ENCODE measurements around the gene TRIO.

Gene TRIO

DNA sequence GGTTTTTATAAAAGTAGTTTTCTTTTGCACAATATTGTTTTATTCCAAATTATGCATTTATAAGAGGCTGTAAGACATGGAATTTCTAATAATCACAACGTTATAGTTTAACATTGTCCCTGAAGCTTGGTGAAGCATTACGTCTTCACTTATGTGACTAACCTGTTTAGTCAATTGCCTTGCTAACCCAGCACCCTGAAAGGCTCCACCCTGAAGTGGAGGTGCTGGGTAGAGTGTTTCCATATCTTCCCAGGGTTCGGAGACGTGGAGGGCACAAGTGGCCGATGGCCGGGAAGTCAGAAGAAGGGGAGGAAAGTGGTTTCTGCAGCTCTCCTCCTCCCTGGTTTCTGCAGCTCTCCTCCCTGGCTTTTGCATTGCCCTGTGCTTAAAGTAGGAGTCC, 83.4 kb downstream of the TRIO start:
- DNase-seq (ENCODE audit: low read depth in 2 of 2), result no peak

DNA sequence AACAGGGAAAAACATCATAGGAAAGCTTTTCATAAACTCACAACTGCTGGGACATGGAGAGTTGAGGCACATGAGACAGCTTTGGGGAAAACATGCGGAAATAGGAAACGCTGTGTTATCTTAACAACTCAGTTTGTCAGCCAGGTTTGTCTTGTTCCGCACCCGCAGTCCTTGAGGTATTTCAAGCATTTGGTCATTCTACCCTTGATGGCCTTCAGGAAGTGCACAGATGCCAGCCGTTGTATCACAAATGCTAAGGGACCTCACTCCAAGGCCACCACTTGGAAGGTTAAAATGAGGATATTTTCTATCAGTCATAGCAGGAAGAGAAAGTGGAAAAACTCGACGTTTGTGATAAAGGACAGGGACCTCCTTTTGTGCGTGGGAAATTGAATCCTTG, 83.8 kb downstream of the TRIO start:
- no peak for DNase-seq (ENCODE audit: low read depth in 2 of 2)

DNA sequence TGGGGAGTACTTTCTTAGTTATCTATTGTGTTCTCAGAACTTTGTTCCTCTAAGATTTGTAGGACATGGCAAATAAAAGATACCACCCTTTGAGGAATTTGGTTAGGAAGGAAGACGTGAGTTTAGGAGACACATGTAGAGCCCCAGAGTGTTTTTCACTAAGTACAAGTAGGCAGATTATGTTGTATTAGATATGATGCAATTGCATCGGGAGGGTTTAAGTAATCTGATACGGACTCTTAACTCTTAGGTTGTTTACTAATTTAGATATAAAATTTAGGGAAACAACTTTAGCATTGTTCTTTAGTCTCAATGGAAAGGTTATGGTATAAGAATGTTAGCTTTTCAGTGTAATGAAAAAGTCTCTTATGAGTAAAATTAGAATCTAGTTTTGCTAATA, 84.4 kb downstream of the TRIO start:
- no peak for DNase-seq (ENCODE audit: low read depth in 2 of 2)

DNA sequence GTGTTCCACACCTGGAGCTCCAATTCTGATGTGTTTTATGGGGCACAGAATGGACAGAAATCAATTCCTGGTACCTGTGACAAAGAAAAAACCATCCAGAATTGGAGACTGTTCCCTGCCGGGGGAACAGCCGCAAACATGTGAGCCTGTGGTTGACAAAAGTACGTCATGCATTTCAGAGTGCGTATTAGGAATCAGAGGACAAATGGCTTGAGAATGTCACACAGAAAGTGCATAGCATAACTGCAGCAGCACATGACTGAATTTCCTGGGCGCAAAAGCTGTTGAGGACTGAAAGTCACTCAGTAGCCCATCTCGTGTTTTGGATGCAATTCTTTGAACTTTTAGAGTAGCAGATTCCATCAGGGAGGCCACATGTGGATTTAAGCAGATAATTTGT, 85.1 kb downstream of the TRIO start:
- DNase-seq (ENCODE audit: low read depth in 2 of 2), result no peak

DNA sequence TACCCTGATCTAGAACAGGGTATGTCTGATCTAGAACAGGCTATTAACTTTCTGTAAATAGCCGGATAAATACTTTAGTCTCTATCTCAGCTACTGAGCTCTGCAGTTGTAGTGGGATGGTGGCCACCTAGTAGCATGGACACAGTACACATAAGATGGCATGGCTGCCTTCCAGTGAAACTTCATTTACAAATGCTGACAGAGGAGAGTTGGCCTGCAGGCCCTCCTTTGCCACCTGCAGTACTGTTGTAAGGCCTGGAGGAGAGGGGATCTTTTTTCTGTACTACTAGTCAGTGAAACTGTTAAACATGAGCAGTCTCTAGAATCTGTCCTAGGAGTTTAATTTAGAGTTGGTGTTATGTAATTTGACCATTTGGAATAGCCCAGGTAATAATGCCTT, 86.0 kb downstream of the TRIO start:
- DNase-seq (ENCODE audit: low read depth in 2 of 2), result no peak

DNA sequence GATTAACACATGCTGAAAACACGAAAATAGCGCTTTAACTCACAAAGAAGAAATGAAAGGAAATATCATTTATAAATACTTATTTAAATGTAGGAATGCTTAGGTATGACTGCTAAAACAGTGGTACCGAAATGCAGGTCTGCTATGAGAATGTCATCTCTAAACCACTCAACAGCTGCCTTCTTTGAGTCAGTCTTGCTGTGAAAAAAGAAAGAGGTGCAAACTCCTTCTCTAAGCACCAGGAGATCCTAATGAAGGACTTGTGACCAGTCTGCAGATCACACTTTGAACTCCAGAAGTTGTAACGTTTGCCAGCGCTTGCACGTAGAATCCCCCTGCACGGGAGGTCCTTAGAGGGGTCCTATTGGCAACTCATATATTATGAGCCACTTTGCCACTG, 86.6 kb downstream of the TRIO start:
- no peak for DNase-seq (ENCODE audit: low read depth in 2 of 2)

DNA sequence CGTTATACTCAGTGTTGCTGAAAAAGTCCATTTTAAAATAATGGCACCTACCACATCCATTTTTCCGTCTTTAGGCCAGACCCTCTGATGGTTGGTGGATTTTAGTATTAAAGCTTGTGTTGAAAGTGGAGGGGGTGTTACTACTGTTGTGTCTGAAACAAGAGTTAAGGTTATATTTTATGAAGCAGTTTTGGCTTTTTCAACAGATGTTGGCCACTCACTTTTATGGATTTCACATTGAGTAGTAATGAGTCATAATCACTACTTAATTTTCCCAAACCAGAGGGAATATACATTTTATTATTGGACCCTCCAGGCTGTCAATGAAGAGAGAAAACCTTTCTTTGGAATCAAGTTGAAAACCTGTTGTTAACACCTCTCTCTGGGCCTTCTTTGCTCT, 88.0 kb downstream of the TRIO start:
- no peak for DNase-seq (ENCODE audit: low read depth in 2 of 2)

DNA sequence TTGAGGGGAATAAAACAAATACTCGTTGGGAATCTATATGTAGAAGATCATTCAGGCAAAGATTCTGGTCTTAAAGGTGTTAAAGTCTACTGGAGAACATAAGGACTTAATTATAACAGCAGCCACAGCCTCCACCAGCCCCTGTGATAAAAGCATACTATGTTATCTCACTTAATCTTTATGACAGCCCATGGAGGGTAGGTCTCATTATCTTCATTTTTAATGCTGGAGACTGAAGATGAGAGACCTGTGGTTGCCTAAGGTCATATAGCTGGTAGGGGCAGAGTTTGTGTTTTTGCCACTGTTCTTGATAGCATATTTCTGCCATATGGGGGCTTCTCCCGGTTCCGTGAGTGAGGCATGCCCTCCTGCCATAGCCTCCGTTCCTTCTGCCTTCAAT, 88.7 kb downstream of the TRIO start:
- DNase-seq (ENCODE audit: low read depth in 2 of 2), result no peak

DNA sequence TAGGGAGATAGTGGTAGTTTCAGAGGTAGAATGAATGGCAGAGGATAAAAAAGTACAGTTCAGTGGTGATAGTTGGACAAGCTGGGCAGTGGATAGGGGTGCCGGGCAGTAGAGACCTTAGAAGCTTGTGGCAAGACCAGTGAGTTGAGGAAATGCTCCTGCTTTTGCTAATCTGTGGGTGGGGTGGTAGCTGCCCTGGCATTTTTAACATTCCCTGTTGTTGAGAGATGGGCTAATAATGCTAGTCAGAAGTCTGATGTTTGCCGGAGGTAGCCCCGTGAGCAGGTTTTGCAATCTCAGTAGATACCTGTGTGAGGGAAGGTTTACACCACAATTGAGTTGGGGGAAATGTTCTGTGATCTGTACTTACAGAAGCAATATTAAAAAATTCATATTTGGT, 91.1 kb downstream of the TRIO start:
- no peak for DNase-seq (ENCODE audit: low read depth in 2 of 2)

DNA sequence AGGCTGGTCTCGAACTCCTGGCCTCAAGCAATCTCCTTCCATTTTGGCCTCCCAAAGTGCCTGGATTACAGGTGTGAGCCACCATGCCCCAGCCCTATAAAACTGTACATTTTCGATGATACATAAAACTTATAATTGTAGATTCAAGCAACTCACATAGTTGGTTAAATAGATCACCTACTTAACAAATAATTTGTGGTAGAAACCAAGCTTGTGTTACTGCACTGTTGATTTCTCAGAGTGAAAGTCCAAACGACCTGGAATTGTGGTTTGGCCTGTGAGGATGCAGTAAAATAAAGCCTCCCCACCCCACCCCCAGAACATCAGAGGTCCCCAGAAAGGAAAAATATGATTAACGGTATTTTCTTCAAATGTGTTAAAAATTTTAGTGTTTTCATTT, 92.7 kb downstream of the TRIO start:
- DNase-seq (ENCODE audit: low read depth in 2 of 2), result no peak

DNA sequence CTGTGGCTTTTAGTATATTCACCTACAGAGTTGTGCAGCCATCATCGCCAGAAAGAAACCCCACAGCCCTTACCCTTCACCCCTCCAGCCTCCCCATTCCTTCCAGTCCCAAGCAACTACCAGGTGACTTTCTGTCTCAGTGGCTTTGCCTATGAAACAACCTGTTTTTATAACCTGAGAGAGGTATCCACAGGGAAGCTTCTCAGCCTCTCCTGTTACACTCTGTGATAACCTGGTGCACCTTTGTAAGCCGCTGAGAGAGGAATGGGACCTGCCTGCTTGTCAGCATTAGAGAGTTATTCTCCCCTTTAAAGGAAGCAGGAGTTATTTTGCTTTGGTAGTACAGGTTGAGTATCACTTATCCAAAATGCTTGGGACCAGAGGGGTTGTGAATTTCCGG, 93.6 kb downstream of the TRIO start:
- DNase-seq (ENCODE audit: low read depth in 2 of 2), result no peak

DNA sequence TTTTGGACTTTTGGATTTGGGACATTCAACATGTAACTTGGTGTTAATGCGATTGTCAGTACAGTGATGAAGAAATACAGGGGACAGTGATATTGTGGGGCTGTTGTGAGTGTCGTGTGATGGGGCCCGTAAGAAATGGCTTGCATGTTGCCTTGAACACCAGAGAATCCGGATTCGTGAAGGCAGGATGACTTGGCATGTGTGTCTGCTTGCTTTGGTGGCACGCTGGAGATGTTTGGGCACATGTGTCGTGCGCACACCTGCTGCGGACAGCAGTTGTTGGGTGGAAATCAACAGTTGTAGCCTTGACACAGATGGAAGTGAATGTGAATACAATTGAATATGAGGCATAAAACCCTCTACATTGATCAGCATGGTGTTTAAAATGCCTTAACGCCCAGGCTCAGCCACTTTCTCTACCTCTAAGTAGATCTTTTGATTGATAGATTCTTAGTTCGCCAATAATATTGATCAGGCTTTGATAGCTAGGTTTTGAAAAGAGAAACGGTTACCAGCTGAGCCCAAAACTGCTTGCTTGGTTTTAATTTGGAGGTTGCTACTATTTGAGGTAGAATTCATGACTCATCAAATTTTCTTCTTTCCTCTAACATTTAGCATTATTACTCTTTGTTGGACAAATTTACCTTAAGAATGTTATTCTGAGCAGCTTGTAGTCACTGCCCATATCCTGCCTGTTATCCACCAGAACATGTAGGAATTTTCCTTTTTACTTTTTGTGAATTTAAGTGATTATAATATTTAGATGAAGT, 94.4 kb downstream of the TRIO start:
- DNase-seq (ENCODE audit: low read depth in 2 of 2), result no peak

DNA sequence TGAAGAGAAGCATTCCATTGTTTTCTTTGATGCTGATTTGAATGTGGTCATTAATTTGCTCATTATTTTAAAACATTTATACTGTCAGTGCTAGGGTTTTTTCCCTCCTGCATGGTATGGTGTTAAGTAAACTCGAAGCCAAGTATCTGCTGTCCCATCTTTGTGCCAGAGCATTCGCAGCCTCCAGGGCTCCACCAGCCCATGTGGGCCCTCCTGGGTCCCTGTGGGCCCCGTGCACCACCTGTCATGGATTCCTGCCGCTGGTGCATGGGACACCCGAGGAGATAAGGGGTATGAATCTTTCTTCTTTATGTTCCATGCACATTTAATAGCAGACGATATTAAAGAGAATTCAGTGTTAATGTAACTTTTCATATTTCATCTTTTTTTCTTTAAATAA, 95.1 kb downstream of the TRIO start:
- no peak for DNase-seq (ENCODE audit: low read depth in 2 of 2)

DNA sequence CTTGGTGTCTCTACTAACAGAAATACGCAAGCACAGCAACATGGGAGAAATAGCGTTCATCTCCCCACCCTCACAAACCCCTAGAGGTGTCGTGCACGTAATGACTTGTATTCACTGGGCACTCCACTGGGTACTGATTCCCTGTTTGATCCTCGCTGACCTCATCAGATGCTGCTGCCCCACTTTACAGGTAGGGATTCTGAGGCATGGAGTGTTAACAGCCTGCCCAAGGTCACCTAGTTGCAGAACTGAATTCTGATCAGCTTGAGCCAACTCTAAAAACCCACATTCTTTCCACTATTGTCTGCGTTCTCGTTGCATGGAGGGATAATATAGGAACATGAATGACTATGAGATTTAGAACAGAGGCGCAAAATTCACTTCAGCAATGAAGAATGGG, 96.3 kb downstream of the TRIO start:
- DNase-seq (ENCODE audit: low read depth in 2 of 2), result no peak

DNA sequence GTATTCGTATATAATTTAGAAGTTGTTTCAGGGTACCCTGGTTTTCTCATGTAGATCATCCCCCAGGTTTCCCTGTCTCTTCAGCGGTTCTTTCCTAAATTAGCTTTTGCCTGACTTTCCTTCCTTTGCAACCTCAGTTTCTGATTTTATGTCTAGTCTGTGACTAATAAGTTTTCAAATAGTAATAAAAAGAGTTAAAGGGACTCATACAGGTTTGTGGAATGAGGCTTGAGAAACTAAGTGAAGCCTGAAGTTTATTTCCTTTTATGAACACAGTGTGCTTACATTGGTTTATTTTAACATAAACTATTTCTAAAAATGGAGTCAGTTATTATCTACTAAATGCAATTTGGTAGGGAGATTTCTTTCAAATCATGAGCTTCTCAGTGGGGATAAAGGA, 96.8 kb downstream of the TRIO start:
- DNase-seq (ENCODE audit: low read depth in 2 of 2), result no peak

DNA sequence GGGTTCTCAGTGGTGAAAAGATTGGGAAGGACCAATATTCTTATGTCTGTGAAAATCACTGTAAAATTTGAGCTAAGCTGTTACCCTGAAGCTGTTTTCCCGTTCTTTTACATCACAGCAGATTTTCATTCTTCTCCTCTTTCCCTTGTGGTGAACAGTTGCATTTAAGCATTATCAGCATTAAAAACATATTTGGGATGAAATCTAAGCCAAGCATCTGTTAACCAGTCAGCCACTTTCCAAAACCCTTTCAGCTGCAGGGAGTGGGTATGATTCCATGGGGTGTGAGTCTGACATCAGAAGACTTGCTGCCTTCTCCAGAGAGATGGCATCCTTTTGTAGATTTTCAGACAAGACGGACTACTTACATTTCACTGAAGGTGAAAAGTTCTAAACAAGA, 97.2 kb downstream of the TRIO start:
- DNase-seq (ENCODE audit: low read depth in 2 of 2), result no peak

DNA sequence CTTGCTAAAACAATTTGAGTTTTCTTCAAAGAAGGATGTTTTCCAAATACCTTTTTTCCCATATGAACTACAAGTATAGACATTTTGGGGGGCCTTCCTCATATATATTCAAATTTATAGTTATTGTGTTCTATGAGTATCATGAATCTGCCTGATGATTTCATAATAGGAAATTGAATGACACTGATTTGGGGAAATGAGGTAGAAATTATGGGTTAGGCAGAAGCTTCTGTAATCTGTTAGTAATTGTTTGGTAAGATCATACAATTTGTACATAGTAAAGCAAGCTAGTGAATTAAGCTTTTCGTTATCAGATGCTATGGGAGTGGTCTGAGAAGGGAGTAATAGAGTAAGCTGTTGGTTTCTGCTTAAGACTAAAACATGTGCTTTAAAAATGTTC, 98.0 kb downstream of the TRIO start:
- no peak for DNase-seq (ENCODE audit: low read depth in 2 of 2)

DNA sequence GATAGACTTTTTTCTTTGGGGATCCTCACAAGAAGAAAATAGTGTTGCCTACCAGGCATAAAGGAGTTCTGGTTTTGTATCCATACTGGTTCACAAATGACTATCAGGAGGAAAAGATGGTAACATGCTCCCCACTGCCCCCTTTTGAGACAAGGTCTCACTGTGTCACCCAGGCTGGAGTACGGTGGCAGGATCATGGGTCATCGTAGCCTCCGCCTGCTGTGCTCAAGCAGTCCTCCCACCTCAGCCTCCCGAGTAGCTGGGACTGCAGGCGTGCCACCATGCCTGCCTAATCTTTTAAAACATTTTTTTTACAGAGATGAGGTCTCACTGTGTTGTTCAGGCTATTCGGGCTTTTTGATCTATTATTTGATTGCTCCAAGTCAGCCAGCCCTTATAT, 99.3 kb downstream of the TRIO start:
- no peak for DNase-seq (ENCODE audit: low read depth in 2 of 2)

DNA sequence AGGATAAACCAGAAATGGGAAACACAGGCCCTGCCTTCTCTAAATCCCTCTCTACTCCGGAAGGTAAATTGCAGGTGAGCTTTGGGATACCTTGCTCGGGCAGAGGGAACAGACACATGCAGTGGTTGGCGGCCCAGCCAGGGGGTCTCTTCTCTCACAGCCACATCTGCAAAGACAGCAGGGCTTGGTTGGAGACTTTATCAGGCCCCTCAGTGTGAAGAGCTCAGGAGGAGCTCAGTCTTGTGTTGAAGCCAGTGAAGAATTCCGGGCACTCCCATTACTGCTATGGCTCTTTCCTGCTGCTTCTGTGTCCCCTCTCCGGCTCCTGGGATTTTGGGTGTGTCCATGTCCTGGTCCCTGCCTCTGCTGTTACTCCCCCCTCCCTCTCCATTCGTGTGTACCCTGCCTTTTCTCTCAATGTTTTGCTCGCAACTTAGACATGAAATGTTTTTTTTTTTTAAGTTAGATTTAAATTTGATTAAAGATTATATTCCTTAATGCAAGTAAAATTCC, 99.8 kb downstream of the TRIO start:
- no peak for DNase-seq (ENCODE audit: low read depth in 2 of 2)

DNA sequence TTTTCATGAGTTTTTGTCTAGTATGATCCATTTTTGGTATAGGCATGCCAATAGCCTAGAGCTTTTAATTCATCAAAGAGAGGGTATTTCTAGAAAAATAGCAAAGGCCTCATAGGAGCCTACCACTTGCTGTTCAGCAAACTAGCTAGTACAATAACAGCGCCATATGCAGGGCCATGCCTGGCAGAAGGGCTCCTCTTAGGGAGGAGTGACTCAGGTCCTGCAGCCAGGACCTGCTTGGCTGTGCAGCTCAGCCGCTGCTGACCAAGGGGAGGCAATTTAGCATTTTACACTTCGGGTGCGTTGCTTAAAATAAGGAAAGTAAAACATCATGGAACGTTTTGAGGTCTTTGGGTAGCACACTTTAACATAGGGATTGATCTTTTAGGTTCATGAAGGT, 100.6 kb downstream of the TRIO start:
- DNase-seq (ENCODE audit: low read depth in 2 of 2), result no peak

DNA sequence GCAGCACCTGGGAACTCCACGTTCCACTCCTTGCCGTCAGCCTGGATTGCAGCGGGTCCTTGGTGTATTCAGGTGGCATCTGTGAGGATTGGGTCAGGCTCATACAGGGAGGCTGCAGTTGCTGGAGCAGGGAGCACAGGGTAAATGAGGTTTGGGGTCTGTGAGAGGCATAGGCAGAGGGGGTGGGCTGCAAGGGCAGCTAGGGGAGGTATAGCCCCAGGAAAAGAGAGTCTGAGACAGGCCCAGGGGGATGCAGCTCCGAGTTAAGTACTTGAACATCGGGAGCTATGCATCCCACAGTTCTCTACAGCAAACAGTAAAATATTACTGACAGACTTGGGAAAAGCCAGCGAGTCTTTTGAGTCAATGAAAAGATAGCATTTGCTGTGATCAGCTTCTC, 101.6 kb downstream of the TRIO start:
- no peak for DNase-seq (ENCODE audit: low read depth in 2 of 2)

DNA sequence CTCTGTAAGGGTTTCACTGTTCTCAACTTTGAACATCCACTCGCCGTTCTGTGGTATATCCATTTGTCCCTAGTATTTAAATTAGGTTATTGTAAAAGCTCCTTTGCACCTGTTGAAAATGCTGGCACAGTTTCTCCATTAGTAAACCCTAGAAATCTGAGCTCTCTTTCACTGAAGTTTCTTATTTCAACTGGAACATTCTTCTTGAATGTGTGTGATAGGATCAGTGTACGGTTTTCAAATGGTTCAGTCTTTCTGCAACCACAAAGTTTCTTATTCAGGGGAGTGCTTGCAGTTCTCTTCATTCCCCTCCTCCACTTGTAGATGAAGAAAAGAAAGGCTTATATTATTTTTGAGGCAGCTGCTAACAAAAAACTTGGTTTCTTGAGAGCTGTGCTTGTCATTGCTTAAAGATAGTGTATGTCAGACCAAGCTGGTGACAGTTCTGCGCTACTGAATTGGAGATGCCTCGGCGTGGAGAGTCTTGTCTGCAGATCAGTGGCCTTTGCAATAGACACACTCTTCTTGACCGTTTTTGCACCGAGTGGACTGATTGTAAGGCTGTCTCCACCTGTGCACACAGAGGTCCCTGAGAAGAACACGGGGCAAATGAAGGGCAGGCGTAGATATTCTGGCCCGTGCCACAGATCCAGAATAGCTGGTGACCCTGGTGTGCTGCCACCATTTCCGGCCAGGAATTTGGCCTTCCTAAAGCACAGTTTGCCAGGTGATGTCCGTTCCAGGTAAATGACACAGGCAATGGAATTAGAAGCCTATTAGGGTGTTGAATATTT, 102.2 kb downstream of the TRIO start:
- no peak for DNase-seq (ENCODE audit: low read depth in 2 of 2)

DNA sequence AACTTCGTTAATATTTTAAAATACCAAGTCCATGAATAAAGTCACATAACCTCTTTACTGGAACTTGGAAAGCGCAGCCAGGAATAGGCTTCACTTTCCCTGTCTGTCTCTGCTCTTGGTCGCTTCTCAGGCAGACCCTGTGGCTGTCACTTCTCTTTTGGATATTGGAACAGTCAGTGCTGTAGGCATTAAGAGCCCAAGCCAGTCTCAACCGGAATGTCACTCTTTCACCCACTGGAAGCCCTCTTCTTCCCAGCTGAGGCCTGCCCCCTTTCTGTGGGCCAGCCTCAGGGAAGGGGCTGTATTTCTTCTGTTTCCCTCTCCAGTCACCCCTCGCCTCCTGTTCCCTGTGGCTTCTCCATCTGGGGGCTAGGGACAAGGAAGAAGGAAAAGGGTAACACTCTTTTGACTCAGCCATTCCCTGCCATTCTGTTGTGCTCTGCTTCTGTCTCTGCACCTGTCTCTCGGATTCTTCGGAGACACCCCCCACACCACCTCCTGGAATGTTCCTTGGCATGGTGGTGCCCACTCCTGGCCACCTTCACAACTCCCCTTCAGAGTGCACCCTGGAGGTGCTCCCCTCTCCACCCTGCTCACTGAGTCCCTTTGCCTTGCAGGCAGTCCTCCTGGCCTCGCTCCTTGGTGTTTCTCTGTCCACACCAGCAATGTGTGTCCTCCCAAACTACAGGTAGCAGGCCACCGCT, 103.4 kb downstream of the TRIO start:
- DNase-seq (ENCODE audit: low read depth in 2 of 2), result no peak

Data from stimulated activated CD8-positive, alpha-beta memory T cell treated with anti-CD3 and anti-CD28 coated beads, Interleukin-15, amount 100 ng/mL, for 48 hours (primary cell).